Endometrial microvascular endothelial cells (primary cell): Measurements from ENCODE around the gene COL12A1. TPM values are rescaled to one million over a fixed set of nuclear protein-coding genes. Genes with fewer than 3 reads are reported as not detected.

ENCODE experiments used
- in situ Hi-C: cut with HindIII; loops from 2 replicates; pipeline ENCODE4 v1.10.0; 2017; ENCODE audit warnings: low sequenced_read_pairs, low pct_unique_long_range_greater_than_20kb; ENCODE audit errors: inconsistent ontology term
- total RNA-seq: library from RNA; depleted of rRNA; stranded (reverse); fragments of >200 nt; gene quantifications from one replicate; pipeline ENCODE4 v1.2.3, GENCODE V29; 2015; ENCODE audit errors: inconsistent ontology term

The COL12A1 gene
- total RNA-seq, 1 donor from 2014 or later = 64.7 TPM

DNA sequence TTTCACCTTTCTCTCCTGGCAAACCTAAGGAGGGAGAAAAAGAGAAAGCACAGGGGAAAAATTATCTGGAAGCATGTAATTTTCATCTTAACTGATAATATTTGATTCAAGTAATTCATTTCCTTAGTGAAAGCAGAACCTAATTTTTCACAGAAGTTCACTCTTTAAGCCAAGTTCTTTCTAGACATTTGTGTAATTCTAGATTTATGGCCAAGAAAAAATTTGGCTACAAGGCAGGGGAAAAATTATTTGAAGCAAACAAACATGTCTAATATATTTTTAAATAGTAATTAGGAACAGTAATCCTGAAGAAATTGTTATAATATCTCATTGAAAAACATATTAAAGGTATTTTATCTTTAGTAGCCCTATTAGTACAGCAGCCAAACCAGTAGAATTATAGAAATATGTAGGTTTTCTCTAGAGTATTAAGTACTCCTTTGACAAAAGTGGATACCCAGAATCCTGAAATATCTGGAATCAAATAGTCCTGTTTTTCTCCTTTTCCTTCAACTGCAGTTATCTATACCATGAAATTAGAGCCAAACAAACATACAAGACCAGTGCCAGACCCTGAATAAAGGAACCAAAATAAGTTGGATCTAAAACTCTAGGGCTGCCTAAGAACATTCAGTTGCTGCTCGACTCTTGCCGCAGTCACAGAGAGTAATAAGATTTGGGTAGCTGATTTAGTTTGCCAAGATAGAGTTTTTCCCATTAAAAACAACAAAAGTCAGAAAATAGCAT, 116.5 kb downstream of the COL12A1 start:
- in situ Hi-C loops = no loop called here

DNA sequence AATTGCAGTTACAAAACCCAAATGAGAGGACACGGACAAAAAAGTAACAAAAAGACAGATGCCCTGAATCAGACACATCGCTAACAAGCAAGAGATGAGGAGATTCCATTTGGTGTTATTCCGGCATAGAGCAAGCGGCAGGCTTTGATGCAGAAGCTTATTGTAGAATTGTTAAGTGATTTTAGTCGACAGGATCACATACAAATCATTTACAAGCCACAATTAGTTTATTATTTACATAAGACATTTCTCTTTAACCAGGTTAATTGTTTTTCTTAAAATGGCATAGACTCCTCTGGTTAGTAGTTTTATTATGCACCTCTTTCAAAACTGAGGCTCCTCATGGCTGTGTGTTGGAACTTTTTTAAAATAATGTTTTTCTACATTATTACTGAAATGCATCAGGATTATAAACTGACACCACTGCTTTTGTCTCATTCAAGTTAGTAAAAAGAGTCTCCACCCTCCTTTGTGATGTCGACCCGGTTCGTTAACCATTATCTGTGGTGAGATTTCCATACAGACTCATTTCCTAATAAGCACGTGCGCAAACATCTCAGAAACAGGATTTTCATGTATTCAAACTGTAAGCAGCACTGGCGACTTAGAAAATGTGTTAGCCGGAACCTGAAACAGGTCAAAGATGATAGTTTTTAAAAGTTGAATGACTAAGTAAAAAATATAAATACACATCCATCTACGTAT, 119.8 kb downstream of the COL12A1 start:
- in situ Hi-C loops = no loop called here

DNA sequence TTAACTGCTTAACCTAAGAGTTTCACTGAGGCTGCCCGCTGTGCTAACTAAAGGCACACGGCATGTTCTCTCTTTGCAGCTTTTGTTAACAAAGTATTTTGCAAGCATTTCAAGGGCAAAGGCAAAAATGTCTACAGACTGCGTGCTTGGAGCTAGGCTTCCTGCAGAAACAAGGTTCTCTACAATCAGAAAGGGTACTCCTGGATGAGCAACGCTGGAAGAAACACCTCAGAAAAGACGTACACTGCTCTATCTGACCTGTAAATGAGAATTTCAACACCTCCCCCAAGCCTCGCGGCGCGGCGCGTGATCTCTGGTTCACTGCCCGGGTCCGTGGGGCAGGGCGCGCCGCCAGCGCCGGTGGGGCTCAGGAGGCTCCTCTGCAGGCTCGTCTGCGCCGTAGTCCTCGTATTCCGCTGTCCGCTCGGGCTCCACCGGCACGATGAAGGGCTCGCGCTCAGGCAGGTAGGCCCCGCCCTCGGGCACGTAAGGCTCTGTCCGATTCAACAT, 120.9 kb downstream of the COL12A1 start:
- in situ Hi-C loops = no loop called here

GRCh38 chr6:75084018-75084417, 121.8 kb downstream of the COL12A1 start:
- in situ Hi-C loops = no loop called here

DNA sequence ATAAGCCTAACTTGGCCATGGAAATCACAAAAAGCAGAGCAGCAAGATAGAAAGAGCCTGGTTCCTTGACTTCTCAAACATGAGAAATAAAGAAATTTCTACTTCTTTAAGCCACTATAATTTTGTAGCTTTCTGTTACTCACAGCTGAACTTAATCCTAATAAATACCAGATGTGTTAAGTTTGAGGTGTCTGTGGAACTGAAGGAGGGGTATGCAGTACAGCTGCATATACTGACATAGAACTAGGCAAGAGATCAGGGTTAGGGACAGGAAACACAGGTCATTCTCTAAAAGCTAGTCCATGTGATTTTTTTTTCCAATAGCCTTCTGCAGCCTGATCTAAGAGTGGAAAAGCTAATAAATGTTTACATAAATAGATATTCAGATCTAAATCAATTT, 123.9 kb downstream of the COL12A1 start:
- in situ Hi-C loops = no loop called here

DNA sequence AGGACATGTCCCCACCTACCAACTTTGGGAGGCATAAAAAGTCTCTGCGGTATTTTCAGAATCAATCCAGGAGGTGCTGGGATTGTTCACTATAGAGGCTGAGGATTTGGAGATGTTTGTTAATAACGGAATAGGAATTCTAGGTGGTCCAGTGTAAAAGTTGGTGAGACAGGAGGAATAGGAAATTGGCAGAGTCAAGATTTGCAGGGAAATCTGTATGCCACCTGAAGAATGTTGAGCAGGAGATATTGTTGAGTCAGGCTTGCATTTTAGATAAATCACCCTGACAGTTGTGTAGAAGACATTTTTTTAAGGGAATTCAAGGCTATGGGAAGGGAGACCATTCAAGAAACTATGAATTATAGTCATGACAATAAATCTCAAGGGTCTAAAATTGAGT, 124.8 kb downstream of the COL12A1 start:
- in situ Hi-C loops = no loop called here

GRCh38 chr6:75079589-75079988, 126.3 kb downstream of the COL12A1 start:
- in situ Hi-C loops = no loop called here

DNA sequence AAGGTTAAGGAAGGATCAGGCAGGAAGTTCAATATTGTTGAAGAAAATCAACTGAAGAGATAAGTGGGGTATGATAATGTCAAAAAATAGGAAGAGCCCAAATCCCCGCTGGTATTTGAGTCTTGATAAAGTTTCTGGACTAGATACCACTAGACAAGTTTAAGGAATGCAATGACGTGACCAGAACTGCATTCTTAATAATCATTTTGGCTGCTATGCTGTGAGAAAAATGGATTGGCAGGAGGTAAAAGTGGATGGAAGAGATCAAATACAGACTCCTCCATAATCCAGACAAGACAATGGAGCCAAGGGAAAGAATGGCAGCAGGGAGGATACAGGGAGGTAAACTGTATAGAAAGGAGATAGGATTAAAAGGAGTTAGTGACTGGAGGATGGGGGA, 128.2 kb downstream of the COL12A1 start:
- in situ Hi-C loops = no loop called here

DNA sequence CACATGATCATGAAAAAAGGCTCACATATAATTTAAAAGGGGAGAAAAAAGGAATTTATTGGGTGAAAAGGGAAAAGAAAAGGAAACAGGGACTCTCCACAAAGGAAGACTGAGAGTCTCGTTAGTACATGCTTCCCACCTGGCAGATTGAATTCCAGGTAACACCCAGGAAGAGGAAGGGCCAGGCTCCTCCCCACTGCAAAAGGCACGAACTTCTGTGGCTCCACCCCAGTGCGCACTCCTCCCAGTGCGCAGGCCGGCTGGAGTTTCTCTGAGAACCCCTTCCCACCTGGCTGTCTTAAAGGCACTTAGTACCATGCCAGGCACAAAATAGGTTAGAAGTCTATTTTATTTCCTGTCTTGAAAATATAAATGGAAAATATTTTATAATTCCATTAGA, 129.8 kb downstream of the COL12A1 start:
- in situ Hi-C loops = no loop called here

GRCh38 chr6:75070244-75070643, 135.6 kb downstream of the COL12A1 start:
- in situ Hi-C loops = no loop called here

GRCh38 chr6:75065523-75065922, 140.3 kb downstream of the COL12A1 start:
- in situ Hi-C loops = no loop called here

- in situ Hi-C loops = no loop called here
These were observed 153.4 kb downstream of the COL12A1 start for GRCh38 chr6:75052491-75052890.

GRCh38 chr6:75049308-75049707, 156.5 kb downstream of the COL12A1 start:
- in situ Hi-C loops = no loop called here

DNA sequence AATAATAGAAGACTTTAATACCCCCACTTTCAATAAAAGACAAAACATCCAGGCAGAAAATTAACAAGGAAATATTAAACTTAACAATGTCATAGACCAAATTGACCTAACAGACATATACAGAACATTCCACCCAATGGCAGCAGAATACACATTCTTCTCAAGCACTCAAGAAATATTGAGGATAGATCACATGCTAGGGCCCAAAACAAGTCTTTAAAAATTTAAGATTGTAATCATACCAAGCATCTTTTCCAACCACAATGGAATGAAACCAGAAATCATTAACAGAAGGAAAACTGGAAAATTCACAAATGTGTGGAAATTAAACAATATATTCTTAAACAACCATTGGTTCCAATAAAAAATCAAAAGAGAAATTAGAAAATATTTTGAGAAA, 161.0 kb downstream of the COL12A1 start:
- in situ Hi-C loops = no loop called here

DNA sequence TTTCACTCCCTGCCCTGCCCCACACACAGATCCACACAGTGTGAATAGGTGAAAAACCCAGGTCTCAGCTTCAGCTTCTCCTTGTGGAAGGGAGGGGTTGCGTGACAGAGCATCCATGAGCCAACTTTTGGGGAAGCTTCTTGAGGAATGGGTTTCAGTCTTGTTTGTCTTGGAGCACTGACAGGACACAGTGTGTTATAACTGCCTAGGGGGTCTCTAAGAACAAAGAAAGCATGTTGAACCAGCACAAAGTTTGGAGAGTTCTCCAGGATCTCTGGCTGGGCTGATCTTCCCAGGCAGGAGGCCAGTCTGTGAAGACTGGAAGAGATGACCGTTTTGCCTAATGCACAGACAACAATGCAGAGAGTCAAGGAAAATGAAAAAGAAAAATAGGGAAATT, 164.5 kb downstream of the COL12A1 start:
- in situ Hi-C loops = no loop called here

Other genes starting within 250 kb of the COL12A1 start
- 381 TPM for gene COX7A2, start 37.7 kb upstream of the COL12A1 start, total RNA-seq
- gene TMEM30A, start 78.7 kb upstream of the COL12A1 start, total RNA-seq = 313 TPM